Tibial nerve (tissue), 3 donors: ENCODE results near the gene APOL6.

Source experiments
- POLR2A ChIP-seq, 2 donors: fragments of 450-650 bp; IDR thresholded peaks; one replicate each; pipeline ENCODE4 v1.6.1; 2017; ENCODE audit warnings: antibody characterized with exemption in 2 of 2, mild to moderate bottlenecking in 2 of 2, moderate library complexity in 2 of 2
- TF ChIP-seq, protein P1 (sequence below), 5 experiments: fragments of 200-600 bp in 3 of 5; fragments of 450-650 bp in 2 of 5; sonication (generic) in 3 of 5; IDR thresholded peaks; one replicate each; pipeline ENCODE4 v1.5.1; 2016 to 2019; ENCODE audit warnings: antibody characterized with exemption in 5 of 5, mild to moderate bottlenecking in 3 of 5, moderate library complexity in 2 of 5

DNA sequence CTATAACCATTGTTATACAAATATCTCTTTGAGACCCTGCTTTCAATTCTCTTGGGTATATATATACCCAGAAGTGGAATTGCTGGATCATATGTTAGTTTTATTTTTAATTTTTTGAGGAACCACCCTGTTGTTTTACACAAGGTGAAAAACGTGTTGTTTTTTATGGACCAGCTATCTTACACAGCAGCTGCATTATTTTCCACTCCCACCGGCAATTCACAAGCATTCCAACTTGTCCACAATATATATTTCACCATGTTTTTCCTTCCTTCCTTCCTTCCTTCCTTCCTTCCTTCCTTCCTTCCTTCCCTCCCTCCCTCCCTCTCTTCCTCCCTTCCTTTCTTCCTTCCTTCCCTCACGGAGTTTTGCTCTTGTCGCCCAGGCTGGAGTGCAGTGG lies 63.1 kb downstream of the APOL6 start:
- no peak for TF ChIP-seq POLR2A (IDR thresholded peaks at IDR 0.05)
- TF ChIP-seq, protein P1, sequence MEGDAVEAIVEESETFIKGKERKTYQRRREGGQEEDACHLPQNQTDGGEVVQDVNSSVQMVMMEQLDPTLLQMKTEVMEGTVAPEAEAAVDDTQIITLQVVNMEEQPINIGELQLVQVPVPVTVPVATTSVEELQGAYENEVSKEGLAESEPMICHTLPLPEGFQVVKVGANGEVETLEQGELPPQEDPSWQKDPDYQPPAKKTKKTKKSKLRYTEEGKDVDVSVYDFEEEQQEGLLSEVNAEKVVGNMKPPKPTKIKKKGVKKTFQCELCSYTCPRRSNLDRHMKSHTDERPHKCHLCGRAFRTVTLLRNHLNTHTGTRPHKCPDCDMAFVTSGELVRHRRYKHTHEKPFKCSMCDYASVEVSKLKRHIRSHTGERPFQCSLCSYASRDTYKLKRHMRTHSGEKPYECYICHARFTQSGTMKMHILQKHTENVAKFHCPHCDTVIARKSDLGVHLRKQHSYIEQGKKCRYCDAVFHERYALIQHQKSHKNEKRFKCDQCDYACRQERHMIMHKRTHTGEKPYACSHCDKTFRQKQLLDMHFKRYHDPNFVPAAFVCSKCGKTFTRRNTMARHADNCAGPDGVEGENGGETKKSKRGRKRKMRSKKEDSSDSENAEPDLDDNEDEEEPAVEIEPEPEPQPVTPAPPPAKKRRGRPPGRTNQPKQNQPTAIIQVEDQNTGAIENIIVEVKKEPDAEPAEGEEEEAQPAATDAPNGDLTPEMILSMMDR (IDR thresholded peaks at IDR 0.05): no peak
